CD4-positive, alpha-beta T cell treated with Interleukin-6 at 100 ng/mL for 8 hours (primary cell): ENCODE measurements around the gene FBXL17.

ENCODE experiments used
- DNase-seq: peaks from one replicate; pipeline ENCODE4 v3.0.0-alpha.2; 2020; ENCODE audit warnings: mixed read lengths, low spot score

The FBXL17 gene

DNA sequence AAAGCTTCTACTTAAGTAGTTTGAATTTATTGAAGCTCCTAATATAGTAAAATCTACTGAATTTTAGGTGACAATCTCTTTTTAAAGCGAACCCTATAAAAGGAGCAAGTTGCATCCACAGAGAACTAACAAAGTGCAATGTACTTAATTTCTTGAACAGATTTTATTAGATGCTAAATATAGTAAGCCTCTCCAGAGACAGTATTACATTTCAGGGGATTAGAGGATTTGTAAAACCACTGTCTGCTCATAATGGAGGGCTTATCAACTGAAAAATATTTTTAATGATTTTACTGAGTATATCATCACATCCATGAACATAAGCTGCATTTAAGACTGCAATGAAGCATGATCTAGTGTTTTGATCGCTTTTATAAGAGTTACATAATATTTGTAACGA lies 481.2 kb downstream of the FBXL17 start:
- no peak for DNase-seq

DNA sequence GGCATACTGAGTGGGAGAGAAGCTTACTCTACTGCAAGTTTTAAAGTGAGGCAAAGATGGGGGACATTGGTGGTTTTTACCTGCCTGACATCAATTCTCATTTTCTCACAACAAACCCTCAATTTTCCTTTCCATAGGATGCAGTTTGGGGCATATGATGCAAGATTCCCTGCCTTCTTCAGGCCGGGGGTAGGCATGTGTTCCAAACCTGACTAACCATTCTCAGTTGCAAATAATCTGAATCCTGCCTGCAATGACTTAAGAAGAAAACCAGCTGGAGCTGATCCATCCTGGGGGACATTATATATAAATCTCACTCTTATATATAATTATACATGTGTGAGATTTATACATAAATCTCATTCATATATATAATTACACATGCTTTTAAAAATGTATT lies 487.5 kb downstream of the FBXL17 start:
- no peak for DNase-seq

DNA sequence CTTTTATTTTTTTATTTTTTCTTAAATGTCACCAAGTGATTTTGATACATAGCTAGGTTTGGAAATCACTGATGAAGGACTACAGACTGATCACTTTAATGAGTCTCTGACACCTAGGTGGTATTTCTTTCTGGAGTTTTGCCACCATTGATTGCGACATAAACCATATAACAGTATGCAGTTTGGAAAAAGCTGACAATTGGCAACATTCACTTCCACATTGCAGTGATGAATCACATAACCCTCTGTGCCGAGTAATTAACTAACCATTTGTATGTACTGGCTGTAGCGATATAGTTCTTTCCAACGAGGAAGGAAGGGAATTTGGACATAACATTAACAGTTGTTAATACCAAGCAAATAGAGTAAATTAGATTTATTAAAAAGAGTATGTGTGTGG lies 488.3 kb downstream of the FBXL17 start:
- DNase-seq = no peak

DNA sequence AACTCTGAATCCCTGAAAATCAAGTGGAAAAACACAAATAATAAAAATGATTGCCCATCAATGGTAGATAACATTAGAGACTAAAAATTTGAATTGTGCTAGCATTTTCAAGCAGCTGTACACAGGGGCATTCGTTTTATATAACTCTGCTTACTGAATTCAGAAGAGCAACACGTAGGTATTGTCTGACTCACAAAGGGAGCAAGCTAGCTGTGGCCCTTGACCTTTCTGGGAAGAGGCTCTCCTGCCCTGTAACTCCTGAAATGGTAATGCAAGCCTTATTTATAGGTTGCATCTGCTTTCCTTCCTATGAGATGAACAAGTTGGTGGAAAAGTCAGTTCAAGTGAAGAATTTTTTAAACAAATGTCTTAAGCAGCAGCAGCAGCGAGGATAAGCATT lies 492.5 kb downstream of the FBXL17 start:
- no peak for DNase-seq

DNA sequence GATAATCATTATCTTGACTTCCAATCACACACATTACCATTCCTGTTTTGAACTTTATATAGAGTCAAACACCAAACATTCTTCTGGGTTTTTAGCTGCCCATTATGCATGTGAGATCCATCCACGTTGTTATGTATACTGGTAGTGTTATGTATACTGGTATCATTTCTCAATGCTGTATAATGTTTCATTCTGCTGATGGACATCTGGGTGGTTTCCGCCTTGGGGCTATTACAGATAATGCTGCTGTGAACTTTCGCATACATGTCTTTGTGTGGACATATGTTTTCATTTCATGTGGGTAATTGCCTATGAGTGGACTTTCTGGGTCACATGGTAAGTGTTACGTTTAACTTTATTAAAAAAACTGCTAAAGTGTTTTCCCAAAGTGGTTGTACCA lies 493.4 kb downstream of the FBXL17 start:
- no peak for DNase-seq

DNA sequence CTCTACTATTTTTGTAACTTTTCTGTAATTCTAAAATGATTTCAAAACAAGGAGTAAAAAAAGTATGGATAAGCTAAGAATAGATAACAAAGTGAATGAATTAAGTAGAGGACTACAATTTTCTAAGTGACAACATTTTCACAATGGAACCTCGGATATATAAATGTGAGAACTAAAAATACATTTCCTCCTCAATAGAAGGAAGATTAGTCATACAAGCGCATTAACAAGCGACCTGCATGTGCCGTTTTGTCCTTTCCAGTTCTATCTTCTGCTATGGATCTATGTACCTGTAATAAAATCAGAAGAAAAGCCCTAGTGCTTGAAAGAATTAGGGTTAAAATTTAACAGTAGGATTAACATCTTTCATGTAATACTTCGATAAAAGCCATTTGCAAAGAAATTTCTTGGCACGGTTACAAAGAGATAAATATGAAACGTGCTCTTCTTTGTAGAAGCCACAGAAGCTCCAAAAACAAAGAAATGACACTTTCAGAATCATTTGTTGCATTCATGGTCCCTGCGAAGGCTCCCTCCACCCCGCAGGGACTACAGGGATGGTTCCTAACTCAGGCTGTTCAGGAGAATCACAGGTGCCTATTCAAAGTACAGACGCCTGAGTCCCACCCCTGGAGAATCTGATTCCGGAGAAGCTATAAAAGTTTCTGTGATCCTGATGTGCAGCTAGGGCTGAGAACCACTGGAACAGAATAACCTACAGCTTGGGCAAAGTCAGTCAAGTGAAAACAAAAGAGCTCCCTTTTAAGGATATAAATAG lies 494.5 kb downstream of the FBXL17 start:
- no peak for DNase-seq

DNA sequence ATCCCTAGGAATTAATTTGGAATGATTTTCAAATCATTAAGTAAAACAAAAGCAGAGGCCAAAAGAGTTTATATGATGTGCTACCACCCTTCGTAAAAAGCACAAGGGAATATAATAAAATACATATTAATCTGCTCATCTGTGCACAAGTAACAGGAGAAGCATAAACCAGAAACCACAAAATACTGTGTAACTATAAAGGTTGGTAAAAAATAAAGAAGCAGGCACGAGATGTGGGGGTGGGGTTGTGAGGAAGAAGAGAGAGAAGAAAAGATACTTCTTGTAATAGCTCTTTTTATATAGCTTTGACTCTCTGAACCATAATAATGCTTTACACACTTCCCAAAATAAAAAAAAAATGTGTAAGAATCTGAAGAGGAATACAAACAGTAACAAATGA lies 496.3 kb downstream of the FBXL17 start:
- no peak for DNase-seq

DNA sequence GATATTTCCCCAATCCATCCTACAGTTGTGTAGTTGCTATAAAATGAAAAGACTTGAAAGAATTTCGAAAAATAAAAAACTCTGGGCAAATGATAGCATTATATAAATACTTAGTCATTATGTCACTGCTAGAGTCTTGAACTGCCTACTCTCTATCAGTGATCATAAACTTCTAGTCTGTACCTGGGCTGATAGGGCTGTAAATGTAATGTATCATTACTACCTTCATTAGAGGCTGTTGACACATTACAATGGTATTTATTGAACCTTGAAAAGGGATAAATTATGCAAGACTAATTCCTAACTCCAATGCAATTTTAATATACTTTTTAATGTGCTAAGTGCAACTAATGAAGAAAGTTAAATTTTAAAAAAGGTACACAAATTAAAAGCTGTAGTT lies 497.0 kb downstream of the FBXL17 start:
- DNase-seq = no peak

DNA sequence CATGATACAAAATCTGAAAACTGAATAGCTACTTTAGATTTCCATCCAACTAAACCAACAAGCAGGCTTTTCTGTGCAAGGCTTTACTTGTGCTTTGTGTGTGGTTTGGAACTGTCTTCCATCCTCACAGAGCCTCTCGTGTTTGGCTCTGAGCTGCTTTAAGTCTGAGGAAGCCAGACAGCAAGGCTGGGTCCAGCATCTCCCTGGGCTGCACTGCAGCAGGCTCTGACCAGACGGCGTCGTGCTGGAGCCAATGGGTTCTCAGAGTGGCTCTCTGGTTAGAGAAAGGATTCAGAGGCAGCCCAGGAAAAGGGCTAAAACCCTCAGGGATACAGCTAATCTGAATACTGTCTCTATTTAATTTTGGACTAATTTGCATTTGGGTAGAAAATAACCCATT lies 503.2 kb downstream of the FBXL17 start:
- DNase-seq = no peak

DNA sequence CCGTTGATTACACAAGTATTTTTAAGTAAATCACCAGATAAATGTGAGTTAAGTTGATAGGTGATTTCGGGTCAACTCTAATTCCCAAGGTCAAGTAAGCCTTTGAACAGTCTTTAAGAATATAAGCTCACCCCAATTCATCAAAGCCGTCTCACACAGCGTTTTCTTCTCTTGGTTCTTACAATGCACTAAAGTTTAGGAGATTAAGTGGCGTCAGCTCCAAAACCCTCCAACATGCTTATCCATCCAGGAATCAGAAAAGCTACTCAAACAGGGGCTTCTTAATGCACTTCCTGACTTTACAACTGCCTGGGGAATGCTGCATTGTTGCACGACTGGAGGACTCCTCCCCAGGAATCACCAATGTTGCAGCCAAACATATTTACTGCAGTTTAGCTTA lies 505.0 kb downstream of the FBXL17 start:
- no peak for DNase-seq

DNA sequence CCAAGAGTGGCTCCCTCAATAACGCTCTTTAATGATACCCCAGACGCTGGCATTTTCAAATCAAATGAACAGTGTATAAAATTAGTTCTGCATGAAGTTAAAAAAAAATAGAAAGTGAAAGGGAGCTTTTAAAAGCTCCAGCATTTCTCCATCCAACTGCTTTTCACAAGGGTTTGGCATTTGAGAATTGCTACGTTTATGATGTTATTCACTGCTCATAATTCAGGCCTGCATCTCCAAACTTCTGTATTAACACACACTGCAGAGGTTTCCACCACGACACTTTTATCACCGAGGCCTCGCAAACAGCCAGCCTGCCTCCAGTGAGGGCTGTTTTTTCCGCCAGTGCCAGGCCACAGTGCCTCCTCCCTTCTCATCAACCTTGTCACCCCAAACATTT lies 505.6 kb downstream of the FBXL17 start:
- DNase-seq = no peak

DNA sequence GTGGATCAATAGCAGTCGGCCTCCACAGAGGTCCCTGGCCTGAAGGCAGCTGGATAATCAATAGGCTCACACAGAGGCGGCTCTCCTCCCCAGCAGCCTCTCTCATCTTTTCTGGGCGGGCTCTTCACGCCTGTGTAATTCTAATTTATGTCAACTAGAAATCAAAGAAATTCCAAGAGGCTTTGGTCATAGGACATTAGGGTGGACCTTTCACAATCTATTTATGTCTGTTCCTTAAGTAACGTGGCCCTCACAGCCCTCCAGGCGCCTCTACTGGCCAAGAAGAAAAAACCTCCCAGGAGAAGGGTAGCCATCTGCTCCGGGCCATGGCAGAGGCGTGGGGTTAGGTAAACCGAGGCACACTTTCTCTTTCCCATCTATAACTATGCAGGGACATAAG lies 506.1 kb downstream of the FBXL17 start:
- no peak for DNase-seq

DNA sequence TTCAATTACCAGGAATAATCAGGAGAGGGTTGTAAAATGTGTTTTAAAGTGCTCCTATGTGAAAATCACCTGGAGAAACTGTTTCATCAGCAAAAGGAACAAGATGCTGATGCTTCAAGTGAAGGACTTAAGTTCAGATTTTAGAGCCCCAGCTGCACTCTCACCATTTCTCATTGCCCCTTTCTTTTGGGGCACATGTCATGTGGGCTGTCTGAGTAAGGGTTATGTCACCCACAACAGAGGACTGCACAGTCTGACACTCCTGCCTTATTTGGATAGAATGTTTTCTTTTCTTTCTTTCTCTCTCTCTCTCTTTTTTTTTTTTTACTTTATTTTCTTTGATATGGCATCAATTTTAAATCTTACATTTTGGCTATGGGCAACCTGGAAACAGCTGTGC lies 507.1 kb downstream of the FBXL17 start:
- DNase-seq = no peak

DNA sequence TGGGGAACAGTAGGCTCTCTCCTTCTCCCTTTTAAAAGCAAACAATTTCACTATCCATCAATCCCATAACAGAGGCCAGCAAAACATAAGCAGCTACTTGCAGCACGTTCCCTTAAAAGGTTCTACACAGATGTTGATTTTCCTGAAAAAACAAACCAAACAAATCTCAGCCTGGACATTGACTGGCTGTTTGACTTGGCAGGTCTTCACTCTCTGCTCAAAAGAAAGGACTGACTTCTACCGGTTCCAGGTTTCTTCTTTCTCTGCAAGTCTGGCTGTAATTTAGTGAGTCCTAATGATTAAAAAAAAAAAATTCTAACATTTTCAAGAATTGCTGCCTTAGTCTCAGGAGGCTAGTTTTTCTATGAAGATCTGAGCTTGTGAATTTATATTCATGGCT lies 508.0 kb downstream of the FBXL17 start:
- no peak for DNase-seq

DNA sequence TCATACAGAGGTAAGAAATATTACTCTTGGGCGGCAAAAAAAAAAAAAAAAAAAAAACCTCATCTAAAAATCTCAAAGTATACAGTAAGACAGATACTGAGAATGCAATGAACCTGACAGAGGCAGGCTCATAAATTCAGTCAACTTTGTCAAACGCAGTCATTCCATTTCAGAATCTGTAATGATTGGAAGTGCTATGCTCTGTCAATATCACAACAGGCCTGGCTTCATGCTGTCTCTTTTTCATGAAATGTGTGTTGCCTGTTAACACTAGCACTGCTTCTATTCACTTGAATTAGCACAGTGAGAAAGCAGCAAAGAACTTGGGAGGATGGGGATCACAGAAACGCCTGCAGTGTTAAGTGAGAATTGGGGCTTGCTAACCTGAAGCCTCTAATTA lies 510.9 kb downstream of the FBXL17 start:
- no peak for DNase-seq

DNA sequence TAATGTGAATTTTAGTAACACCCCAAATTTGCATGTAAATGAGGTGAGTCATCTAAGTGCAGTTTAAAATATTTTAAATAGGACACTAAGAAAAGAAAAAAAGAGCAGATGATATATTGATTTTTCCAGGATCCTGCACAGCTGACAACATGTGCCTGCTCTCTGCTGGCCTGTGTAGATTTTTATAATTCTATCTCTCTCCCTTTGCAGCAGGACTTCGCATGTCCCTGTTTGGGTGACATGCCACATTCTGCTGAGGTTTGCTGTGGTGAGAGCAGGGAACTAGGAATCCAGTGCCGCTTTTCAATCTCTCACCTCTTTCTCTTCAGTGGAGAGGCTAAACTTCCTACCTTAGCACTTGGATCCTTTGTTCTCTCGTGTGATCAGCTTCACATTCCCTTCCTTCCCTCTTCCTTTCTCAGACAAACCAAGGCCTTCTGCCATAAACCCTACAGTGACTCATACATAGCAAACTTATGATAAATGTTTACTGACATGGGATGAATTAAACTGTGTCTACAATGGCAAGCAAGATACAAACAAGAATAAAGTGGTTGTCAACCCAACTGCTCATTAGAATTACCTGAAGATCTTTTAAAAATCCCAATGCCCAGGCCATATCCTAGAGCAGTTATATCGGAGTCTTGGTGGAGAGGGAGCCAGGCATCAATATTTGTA lies 512.3 kb downstream of the FBXL17 start:
- no peak for DNase-seq

DNA sequence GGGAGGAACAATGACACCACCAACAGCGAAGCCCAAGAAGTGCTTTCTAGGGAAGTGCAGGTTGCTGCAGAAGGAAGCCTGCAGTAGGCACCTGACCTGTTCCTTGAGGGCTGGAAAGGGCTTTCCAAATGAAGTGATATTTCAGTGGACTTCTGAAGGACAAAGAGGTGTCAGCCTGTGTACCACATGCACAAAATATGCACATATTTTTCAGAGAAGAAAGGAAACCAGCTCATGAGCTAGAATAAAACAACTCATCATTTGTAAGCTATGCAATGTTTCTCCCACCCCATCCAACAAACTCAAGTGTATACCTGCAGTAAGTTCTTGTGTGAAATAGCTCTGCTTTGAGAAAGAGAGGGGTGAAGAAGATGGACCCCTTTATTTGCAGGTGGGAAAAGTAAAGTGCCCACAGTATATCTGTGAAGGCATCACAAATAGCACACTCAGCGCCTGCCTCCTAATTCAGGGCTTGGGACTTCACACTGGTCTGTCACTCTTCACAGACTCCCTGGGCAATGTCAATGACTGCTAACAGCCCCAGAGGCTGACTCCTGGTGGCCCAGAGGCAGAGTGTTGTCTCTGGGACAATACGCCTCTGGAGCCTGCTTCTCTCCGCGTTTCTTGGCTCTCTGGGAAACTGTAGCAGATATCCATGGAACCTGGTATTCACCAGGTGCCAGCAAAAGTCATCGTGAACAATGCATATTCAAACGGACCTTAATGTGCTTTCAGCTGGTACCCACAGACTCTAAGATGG lies 513.1 kb downstream of the FBXL17 start:
- no peak for DNase-seq

DNA sequence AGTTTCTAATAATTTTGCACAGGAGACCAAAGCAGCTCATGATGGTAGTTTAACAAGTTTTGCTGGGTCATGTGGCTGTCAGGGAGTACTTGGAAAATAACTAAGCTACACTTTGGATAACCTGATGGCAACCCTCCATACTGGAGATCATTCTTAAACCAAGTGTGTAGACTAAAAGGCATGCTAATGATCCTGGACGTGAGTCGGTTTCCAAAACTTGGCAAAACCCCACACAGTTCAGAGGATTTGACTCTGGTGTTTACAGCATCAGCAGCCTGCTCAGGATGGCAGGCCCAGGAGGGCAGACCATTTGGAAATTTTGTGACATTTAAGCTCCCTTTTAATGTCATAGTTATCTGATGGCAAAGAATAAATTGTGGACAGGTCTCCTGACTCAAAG lies 514.6 kb downstream of the FBXL17 start:
- DNase-seq = no peak

DNA sequence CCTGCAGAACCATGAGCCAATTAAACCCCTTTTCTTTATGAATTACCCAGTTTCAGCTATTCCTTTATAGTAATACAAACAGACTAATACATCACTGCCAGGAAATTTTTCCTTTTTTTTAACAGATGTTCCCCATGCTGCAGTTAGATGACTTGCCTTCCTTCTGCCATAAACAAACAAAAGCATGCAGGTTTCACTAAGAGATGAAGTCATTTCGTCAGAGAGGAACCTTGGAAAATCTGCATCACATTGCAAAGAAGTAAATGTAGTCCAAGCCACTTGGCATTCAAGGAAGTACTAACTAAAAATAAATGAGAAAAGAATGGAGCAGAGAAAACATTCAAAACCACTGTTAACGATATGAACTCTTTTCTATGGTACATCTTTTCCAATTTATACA lies 517.1 kb downstream of the FBXL17 start:
- no peak for DNase-seq

DNA sequence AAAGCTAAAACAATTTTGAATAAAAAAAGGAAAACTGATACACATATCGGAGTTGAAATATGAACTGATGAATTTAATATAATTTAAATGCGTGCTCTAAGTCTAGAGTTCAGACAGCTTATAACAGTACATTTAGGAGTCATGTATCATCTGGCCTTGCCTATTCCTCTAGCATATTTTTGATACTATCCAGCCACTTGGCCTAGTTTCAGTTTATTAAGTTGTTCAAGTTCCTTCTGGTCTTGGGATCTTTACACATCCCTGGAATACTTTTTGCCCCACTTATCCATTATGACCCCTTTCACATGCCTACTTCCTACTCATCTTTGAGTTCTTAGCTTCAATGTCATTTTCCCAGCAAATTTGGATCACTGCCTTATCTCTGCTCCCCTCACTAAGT lies 518.8 kb downstream of the FBXL17 start:
- DNase-seq = no peak

DNA sequence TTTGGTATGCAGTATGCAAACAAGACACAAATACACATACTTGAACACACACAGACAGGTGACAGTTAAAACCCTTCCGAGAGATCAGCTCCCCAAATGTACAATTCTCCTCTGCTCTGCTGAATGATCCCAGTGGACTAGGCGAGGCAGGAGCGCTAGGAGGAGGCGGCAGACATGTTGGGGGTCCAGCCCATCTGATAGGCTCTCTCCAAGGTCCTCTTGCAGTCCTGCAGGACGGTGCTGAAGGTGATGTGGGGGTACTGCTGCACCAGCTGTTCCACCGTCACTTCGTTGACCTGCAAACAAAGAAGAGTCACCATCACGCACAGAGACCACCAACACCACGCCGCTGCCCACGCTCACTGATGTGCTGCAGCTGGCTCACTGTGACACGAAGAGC lies 520.3 kb downstream of the FBXL17 start:
- no peak for DNase-seq

DNA sequence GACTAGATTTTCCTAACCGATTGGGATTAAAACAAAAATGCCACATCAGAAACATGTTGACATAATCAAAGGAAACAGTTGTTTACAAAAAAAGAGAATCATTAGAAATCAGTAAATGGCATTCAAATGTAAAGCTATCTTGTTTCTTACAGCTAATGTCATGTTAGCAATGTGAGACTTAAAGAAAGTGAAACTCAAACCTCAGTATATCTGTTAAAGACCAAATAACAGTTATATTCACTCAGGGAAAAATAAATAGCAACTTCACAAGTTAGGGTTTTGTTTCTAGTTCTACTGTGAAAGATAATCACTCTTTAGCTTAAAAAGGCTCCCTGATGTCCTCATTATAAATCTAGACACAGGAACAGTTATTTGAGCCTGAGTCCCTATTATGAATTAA lies 521.9 kb downstream of the FBXL17 start:
- DNase-seq = no peak

DNA sequence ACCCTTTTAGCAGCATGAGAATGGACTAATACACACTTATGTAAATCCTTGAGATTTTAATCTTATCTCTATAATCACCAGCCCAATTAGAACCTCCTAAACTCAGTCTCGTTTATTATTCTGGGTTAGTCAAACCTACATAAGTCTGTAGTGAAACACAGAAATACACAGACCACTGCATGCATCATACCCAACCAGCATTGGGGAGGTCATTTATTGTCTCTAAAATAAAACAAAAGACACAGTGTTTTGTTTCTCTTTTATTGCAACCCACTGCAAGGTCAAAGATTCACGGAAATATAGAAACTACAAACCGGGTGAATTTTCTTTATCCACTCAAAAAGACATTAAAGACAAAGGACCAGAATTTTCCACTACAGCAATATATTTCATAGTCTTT lies 523.1 kb downstream of the FBXL17 start:
- no peak for DNase-seq
